ENCODE measurements around the gene SHISA5.

GRCh38 chr3:48419597-48419996, 84.4 kb downstream of the SHISA5 start:
- TF ChIP-seq, protein P1, sequence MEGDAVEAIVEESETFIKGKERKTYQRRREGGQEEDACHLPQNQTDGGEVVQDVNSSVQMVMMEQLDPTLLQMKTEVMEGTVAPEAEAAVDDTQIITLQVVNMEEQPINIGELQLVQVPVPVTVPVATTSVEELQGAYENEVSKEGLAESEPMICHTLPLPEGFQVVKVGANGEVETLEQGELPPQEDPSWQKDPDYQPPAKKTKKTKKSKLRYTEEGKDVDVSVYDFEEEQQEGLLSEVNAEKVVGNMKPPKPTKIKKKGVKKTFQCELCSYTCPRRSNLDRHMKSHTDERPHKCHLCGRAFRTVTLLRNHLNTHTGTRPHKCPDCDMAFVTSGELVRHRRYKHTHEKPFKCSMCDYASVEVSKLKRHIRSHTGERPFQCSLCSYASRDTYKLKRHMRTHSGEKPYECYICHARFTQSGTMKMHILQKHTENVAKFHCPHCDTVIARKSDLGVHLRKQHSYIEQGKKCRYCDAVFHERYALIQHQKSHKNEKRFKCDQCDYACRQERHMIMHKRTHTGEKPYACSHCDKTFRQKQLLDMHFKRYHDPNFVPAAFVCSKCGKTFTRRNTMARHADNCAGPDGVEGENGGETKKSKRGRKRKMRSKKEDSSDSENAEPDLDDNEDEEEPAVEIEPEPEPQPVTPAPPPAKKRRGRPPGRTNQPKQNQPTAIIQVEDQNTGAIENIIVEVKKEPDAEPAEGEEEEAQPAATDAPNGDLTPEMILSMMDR (conservative IDR thresholded peaks at IDR 0.05): no peak
- TF ChIP-seq ZFX (IDR thresholded peaks at IDR 0.05): no peak
